Erythroblast (primary cell): ENCODE results near the gene AKAP8L.

Source experiments
- GATA1 ChIP-seq: IDR thresholded peaks from 2 replicates; pipeline ENCODE4 v1.6.1; 2011; ENCODE audit warnings: low read depth, mild to moderate bottlenecking, control low read depth, low read length, moderate library complexity
- POLR2A ChIP-seq: IDR thresholded peaks from 2 replicates; pipeline ENCODE4 v1.6.1; 2011; ENCODE audit warnings: mild to moderate bottlenecking, low read length

DNA sequence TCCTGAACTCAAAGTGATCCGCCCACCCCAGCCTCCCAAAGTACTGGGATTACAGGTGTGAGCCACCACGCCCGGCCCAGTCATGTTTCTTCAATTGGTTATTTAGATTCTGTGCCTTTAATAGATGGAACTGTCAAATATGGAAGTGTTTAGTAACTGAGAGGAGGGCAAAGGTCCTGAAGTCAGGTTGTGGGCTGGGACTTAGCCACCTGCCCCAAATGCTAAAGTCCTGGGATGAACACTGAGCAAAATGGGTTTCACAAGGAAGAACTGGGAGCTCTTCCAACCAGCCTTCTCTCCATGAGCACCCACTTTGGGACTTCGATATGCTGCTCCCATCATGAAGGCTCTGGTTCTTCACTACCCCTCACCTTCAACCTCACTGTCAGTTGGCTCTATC, 60.9 kb downstream of the AKAP8L start:
- TF ChIP-seq POLR2A: no peak
- no peak for TF ChIP-seq GATA1
